VCaP (cell line): ENCODE data around the gene COIL.

Experiments used
- H3K27ac ChIP-seq: fragments of 450-650 bp; 2 replicates; pipeline ENCODE4 v1.5.1; 2017
- CTCF ChIP-seq: fragments of 450-650 bp; conservative IDR thresholded peaks from 2 replicates; pipeline ENCODE4 v1.5.1; 2017; ENCODE audit warnings: mild to moderate bottlenecking, moderate library complexity

The COIL gene

GRCh38 chr17:56917559-56918296, 43.1 kb downstream of the COIL start:
- TF ChIP-seq CTCF = no peak

DNA sequence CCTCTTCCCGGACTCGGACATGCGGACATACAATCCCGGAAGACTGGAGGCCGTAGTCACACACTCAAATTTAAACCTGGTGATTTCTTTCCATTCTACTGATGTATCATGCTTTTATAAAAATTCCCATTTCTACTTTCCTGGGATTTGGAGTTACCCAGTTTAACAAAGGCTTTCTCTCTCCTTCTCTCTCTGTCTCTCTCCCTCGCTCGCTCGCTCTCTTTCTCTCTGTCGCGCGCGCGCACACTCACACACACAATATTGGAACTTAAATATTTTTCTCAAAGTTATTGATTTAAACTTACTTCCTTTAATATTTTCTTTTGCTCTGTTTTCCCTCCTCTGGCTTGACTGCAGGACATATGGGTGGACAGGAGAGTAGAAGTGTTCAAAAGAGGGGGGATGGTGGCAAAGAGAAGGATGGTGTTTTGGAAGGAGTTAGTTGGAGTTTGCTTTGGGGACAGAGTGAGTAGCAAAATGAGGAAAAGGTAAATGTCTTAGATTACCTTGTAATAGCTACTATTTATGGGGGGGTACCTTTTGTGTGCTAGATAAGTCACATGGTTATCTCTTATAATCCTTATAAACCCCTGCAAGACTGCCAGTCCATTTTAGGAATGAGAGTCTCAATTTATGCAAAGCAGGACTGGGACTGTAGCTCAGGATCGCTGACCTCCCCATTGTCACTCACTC, 46.1 kb downstream of the COIL start:
- no peak for TF ChIP-seq CTCF
- H3K27ac ChIP-seq = peak overlapping the region; percentile 86

More at GRCh38 chr17:56917559-56918296, 43.1 kb downstream of the COIL start:
- H3K27ac ChIP-seq = no peak overlapping the region

DNA sequence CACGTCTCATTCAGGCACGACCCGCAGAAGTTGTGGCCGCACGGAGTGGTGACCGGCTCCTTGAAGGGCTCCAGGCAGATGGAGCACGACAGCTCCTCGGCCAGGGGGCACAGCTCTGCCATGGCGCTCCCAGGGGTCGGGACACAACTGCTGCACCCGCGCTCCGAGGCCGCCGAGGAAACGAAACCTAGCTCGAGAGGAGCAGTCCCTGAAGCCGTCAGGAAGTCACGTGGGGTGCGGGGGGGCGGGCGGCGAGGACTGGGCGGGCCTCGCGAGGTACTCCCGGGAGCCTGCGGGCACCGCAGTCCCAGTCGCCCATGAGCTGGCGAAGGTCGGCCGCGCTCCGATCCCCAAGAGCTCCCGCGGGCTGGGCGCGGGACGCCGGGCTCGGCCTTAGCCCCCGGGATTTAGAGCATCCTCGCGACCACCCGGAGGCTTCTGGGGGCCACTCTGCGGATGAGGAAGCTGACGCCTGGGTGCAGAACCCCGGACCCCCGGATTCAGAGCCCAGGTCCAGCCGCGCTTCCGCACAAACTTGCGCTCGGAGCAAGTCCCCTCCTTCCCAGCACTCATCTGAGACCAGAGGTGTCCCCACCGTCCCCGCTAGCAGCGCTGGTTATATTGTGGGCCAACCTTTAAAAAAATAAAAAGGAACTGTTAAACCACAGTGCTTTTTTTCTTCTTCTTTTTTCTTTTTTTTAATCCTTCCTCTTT, 46.8 kb downstream of the COIL start, which contains the start of gene TRIM25:
Gene TRIM25, minus strand, starts transcription at position 183 of the 714 bp plus-strand sequence. Its CDS starts 61 bp downstream, at position 122.
- H3K27ac ChIP-seq = peak within 1 kb of the TSS; percentile 86
- no peak for TF ChIP-seq CTCF

DNA sequence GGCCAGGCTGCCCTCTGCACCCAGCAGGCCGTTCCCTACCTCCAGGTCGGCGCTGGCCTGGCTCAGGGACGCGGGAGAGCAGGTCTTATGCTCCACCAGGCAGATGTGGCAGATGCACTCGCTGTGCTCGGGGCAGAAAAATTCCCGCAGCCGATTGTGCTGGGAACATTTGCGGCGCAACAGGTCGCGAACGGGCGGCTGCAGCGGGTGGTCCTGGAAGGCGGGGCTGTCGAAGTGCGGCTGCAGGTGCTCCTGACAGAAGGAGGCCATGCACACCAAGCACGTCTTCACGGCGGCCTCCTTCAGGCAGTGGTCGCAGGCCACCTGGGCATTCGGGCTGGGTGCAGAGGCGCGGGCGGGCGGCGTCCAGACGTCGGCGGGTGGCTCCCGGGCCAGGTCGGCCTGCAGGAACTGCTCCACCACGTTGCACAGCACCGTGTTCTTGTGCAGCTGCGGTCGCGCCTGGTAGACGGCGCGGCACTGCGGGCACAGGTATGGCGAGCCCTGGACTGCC, 47.4 kb downstream of the COIL start:
- no peak for TF ChIP-seq CTCF
- peak overlapping the region; percentile 86 for H3K27ac ChIP-seq

DNA sequence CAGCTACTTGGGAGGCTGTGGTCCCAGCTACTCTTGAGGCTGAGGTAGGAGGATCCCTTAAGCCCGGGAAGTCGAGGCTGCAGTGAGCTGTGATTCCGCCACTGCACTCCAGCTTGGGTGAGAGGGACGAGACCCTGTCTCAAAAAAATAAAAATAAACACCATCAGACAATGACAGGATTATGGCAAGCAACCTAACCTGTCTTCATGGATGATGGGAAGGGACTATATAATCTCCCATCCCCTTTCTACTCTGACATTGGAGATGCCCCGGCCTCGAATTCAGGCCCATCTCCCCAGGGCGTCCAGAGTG, 47.9 kb downstream of the COIL start:
- H3K27ac ChIP-seq = peak overlapping the region; percentile 86
- TF ChIP-seq CTCF = no peak

- TF ChIP-seq CTCF = no peak
- peak overlapping the region; percentile 86; the same call in 1 of the 2 replicates for H3K27ac ChIP-seq
Measured at GRCh38 chr17:56912105-56912999, 48.5 kb downstream of the COIL start.
